Mucosa of stomach (tissue), 1 donor: ENCODE measurements around the gene TRMT10B.
"Not testable (repeated sequence)": the region's sequence is repeated elsewhere in the genome, so short reads cannot be mapped to it uniquely, and the experiment has no call there.

Experiments
- H3K27me3 ChIP-seq: one replicate; pipeline ENCODE4 v1.7.0; 2013; ENCODE audit warnings: mild to moderate bottlenecking, low read length; ENCODE audit not compliant: control insufficient read depth, insufficient read depth
- H3K36me3 ChIP-seq: one replicate; pipeline ENCODE4 v1.7.0; 2013; ENCODE audit warnings: low read length; ENCODE audit not compliant: control insufficient read depth, insufficient read depth
- H3K4me1 ChIP-seq: one replicate; pipeline ENCODE4 v1.7.0; 2013; ENCODE audit warnings: mild to moderate bottlenecking, low read length; ENCODE audit not compliant: control insufficient read depth, insufficient read depth
- H3K4me3 ChIP-seq: one replicate; pipeline ENCODE4 v1.7.0; 2013; ENCODE audit warnings: low read length
- H3K9ac ChIP-seq: one replicate; pipeline ENCODE4 v1.7.0; 2013; ENCODE audit warnings: mild to moderate bottlenecking, low read length, moderate library complexity
- H3K9me3 ChIP-seq: one replicate; pipeline ENCODE4 v1.7.0; 2013; ENCODE audit warnings: mild to moderate bottlenecking, low read length, moderate library complexity; ENCODE audit not compliant: control insufficient read depth
- donor health status: Pancreatic carcinoma.

Gene TRMT10B

DNA sequence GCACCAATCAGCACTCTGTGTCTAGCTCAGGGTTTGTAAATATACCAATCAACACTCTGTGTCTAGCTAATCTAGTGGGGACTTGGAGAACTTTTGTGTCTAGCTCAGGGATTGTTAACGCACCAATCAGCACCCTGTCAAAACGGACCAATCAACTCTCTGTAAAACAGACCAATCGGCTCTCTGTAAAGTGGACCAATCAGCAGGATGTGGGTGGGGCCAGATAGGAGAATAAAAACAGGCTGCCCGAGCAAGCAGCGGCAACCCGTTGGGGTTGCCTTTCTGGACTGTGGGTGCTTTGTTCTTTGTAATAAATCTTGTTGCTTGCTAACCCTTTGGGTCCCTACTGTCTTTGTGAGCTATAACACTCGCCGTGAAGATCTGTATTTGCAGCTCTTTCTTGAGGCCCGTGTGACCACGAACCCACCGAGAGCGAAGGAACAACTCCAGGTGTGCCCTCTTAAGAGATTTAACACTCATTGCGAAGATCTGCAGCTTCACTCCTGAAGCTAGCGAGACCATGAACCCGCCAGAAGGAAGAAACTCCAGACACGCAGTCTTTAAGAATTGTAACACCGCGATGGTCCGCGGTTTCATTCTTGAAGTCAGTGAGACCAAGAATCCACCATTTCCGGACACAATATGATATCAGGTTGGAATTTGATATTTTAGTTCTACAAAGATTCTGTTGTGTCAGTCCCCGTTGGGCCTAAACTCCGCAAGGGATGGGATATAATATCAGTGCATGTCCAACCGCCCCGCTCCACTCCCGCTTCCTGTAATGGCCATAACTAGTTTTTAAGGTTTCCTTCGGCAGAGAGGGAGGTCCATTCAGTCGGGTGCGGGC lies 740 bp upstream of the TRMT10B start:
- peaks cover 17% of the 10 kb centered on the region for H3K4me1 ChIP-seq
- peak overlapping the region; percentile 80 for H3K9ac ChIP-seq
- no peaks in the 10 kb centered on the region for H3K36me3 ChIP-seq
- H3K9me3 ChIP-seq, result no peaks in the 10 kb centered on the region
- H3K27me3 ChIP-seq, result no peaks in the 10 kb centered on the region
- peak overlapping the region; percentile 90 for H3K4me3 ChIP-seq

DNA sequence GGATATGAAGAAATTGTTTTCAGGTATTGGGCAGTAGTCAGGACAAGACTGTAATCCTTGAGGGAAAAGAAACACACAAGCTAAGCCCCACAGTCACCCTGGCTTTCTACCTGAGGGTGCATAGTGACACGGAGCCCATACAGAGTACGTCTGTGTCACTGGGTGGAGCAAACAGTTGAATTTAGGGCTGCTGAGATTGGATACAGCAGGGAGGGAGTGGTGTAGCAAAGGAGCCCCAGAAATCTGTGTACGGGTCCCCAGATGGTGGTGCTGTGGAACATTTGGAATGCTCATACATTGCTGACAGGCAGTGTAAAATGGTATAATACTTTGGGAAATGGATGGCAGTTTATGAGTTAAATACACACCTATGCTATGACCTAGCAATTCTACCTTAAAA lies 5.1 kb downstream of the TRMT10B start:
- H3K36me3 ChIP-seq, result no peaks in the 10 kb centered on the region
- no peaks in the 10 kb centered on the region for H3K27me3 ChIP-seq
- peaks cover 17% of the 10 kb centered on the region for H3K4me1 ChIP-seq
- no peak overlapping the region for H3K9ac ChIP-seq
- H3K4me3 ChIP-seq, result no peak overlapping the region
- H3K9me3 ChIP-seq, result no peaks in the 10 kb centered on the region

DNA sequence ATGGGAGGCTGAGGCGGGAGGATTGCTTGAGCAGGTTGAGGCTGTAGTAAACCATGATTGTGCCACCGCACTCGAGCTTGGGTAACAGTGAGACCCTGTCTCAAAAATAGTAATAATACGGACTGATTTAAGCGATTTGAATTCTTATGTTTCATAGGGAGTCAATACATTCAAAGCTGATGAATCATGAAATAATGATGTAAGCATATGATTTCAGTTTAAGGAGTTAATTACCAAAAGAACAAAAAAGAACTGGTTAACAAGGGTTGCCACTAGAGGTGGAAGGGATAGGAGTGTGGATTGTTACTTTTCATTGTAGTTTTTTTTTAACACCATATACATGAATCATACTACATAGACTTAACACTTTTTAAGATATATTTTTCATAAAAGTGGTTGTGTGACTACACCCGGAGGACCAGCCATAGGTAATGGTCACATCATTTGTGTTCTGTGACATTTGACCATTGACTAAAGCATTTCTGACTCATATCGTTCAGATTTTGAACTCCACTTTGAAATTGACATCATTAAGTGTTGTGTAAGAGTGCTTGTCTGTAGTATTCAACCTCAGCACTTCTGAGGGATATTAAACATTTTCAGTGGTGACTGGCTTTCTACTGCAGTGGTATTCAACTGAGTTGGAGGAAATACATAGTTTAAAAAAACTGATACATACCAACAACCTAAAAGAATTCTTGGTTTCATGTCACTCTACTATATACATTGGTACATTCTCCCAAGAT lies 7.0 kb downstream of the TRMT10B start:
- Histone ChIP-seq H3K4me1 (peaks cover 4% of the 10 kb centered on the region), H3K27me3 (no peaks in the 10 kb centered on the region), H3K4me3 (no peak overlapping the region), H3K9ac (no peak overlapping the region), H3K36me3 (no peaks in the 10 kb centered on the region), H3K9me3 (no peaks in the 10 kb centered on the region)

DNA sequence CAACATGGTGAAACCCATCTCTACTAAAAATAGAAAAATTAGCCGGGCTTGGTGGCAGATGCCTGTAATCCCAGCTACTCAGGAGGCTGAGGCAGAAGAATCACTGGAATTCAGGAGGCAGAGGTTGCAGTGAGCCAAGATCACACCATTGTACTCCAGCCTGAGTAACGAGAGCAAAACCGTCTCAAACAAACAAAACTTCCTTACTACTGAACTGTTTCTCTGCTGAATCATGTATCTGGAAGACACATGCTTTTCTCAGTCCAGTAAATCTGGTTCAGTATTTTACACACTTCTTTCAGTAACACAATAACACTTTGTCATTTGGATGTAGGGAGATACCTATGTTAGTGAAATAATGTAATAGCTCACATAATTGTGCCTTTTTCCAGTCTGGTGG lies 7.9 kb downstream of the TRMT10B start:
- Histone ChIP-seq H3K4me3 (no peak overlapping the region), H3K36me3 (no peaks in the 10 kb centered on the region), H3K9me3 (no peaks in the 10 kb centered on the region)

DNA sequence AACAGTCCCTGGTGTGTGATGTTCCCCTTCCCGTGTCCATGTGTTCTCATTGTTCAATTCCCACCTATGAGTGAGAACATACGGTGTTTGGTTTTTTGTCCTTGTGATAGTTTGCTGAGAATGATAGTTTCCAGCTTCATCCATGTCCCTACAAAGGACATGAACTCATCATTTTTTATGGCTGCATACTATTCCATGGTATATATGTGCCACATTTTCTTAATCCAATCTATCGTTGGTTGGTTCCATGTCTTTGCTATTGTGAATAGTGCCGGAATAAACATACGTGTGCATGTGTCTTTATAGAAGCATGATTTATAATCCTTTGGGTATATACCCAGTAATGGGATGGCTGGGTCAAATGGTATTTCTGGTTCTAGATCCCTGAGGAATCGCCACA lies 11.7 kb downstream of the TRMT10B start:
- H3K36me3 ChIP-seq, H3K27me3 ChIP-seq: not testable (repeated sequence)

More for the DNA sequence above, 7.9 kb downstream of the TRMT10B start:
- H3K4me1 ChIP-seq, result no peaks in the 10 kb centered on the region
- no peak overlapping the region for H3K9ac ChIP-seq
- H3K27me3 ChIP-seq, result no peaks in the 10 kb centered on the region

DNA sequence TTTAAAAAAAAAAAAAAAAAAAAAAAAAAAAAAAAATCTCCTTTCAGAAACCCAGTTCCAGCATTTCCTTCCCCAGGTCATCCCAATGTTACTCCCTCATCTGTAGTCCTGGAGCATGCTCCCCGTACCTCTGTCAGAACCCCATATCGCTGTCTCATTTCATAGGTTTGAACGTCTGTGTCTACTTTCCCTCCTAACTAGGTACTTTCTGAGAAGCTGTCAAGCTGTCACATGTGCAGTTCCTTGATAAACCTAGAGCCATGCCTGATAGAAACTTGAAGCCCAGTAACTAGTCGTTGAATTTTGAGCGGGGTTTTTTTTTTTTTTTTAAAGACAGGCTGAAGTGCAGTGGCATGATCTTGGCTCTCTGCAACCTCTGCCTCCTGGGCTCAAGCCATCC lies 15.7 kb downstream of the TRMT10B start:
- H3K27me3 ChIP-seq, result no peaks in the 10 kb centered on the region
- no peak overlapping the region for H3K9ac ChIP-seq
- no peak overlapping the region for H3K4me3 ChIP-seq

More for the DNA sequence above, 11.7 kb downstream of the TRMT10B start:
- H3K4me1 ChIP-seq, H3K9me3 ChIP-seq, H3K4me3 ChIP-seq, H3K9ac ChIP-seq: not testable (repeated sequence)

DNA sequence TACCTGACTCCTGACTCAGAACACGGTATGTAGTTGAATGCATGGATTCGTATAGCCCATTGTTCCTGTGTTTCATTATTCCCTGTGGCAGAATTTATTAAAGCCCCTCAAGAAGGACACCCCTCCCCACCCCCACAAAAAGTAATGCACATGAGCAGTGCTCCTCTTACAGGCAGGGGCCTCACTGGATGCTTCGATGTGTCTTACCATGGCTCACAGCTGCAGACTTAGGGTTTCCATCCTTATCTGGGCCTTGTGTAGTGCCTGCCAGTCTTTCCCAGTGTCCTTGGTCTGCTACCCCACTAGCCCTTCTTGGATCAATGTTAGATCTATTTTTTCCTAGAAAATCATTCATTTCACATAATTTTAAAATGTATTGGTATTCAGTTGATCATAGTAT lies 16.4 kb downstream of the TRMT10B start:
- H3K4me3 ChIP-seq, result no peak overlapping the region
- H3K27me3 ChIP-seq, result no peaks in the 10 kb centered on the region
- H3K36me3 ChIP-seq, result no peaks in the 10 kb centered on the region
- H3K9me3 ChIP-seq, result no peaks in the 10 kb centered on the region
- no peaks in the 10 kb centered on the region for H3K4me1 ChIP-seq
- H3K9ac ChIP-seq, result no peak overlapping the region

More for the DNA sequence above, 15.7 kb downstream of the TRMT10B start:
- Histone ChIP-seq H3K4me1 (no peaks in the 10 kb centered on the region), H3K36me3 (no peaks in the 10 kb centered on the region), H3K9me3 (no peaks in the 10 kb centered on the region)

DNA sequence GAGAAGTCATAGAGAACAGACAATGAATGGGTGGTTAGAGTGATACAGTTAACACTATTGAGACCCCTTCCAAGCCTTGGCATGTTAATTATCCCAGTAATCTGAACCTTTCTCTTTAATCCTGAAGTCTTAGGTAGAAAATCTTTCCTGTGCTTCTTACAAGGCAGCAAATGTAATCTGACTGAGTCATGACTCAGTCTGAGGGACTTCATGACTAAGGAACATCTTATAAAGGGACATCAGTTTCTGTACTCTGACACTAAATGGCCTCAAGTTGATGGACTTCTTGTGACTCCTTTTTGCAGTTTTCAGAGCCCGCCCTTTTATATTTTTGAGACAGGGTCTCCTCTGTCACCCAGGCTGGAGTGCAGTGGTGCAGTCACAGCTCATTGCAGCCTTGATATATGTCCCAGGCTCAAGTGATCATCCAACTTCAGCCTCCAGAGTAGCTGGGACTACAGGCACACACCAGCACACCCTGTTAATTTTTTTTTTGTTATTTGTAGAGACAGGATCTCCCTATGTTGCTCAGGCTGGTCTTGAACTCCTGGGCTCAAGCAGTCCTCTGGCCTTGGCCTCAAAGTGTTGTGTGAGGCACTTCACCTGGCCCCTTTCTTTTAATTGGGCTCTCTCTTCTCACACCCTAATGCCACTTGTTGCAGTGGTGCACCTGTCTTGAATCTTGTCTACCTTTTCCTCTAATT lies 21.8 kb downstream of the TRMT10B start:
- Histone ChIP-seq H3K4me3 (no peak overlapping the region), H3K9ac (no peak overlapping the region), H3K4me1 (no peaks in the 10 kb centered on the region), H3K36me3 (no peaks in the 10 kb centered on the region), H3K27me3 (no peaks in the 10 kb centered on the region), H3K9me3 (no peaks in the 10 kb centered on the region)

DNA sequence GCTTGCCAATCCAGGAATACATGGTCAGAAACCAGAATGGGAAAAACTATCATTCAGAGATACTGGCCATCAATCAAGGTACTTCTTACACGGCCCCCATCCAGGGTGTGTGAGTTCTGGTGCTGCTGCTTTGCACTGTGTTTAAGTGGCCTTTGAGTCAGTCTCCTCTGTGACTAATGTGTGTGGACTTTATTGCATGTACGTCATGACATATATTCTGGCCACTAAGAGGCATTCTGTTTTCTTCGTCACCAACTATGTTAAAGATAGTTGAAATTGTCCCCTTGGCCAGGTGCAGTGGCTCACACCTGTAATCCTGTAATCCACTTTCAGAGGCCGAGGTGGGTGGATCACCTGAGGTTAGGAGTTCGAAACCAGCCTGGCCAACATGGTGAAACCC lies 22.7 kb downstream of the TRMT10B start:
- H3K4me1 ChIP-seq, result no peaks in the 10 kb centered on the region
- no peak overlapping the region for H3K9ac ChIP-seq
- no peaks in the 10 kb centered on the region for H3K27me3 ChIP-seq
- H3K36me3 ChIP-seq, result no peaks in the 10 kb centered on the region
- H3K9me3 ChIP-seq, result no peaks in the 10 kb centered on the region
- no peak overlapping the region for H3K4me3 ChIP-seq

DNA sequence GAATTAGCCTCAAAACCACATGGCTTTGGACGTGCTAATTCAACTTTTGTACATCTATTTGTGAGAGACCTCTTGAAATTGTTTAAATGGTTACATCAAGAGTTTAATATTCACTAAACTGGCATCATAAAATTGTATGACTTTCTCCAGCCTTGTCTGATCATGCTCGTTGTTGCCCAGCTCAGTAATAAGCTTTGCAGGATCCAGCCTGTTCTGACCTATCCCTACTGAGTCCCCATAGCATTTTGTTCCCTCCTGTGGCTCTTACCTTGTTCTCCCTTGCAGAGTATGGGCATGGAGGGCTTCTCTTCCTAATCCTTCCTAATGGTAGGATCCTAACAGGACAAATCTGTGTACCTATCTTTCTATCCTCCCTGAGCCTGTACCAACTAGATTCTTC lies 24.9 kb downstream of the TRMT10B start:
- no peak overlapping the region for H3K4me3 ChIP-seq
- no peaks in the 10 kb centered on the region for H3K27me3 ChIP-seq
- no peaks in the 10 kb centered on the region for H3K36me3 ChIP-seq
- H3K4me1 ChIP-seq, result no peaks in the 10 kb centered on the region
- no peaks in the 10 kb centered on the region for H3K9me3 ChIP-seq
- H3K9ac ChIP-seq, result no peak overlapping the region

DNA sequence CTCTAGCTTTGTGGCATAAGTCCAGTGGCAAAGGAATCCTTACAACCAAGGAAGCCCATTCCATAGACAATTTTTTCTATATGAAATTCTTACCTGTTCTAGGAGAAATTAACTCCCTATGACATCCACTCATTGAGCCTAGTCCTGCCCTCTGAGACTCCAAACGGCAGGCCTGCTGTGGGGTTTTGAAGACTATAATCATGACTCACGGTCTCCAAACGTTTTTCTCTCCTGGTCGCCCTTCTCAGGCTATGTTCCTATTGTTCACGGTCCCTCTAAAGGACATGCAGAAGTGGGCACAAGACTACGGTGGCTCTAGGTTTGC lies 30.6 kb downstream of the TRMT10B start:
- Histone ChIP-seq H3K9ac (peak overlapping the region; percentile 77), H3K4me3 (peak overlapping the region; percentile 85), H3K36me3 (no peaks in the 10 kb centered on the region), H3K4me1 (peaks cover 8% of the 10 kb centered on the region), H3K9me3 (no peaks in the 10 kb centered on the region), H3K27me3 (peaks cover 9% of the 10 kb centered on the region)
